ENCODE data around the gene MS4A14. TPM values are rescaled to one million over a fixed set of nuclear protein-coding genes. Genes with fewer than 3 reads are reported as not detected.
"Not testable (repeated sequence)": the region's sequence is repeated elsewhere in the genome, so short reads cannot be mapped to it uniquely, and the experiment has no call there.

MS4A14 gene
- total and polyA plus RNA-seq, 9 of the 15 experiments (the other 6 are each of a cell fraction or from before 2014, with no cell fraction given), result not detected

- peak; percentile 72 to 76 (median 76) for TF ChIP-seq CTCF (IDR thresholded peaks at IDR 0.05 in 2 of 3, conservative IDR thresholded peaks at IDR 0.05 in 1 of 3; ENCODE audit: insufficient read depth in 2 of 3, low read depth in 1 of 3, low read length in 3 of 3)
- TF ChIP-seq HNRNPUL1 (IDR thresholded peaks at IDR 0.05; ENCODE audit: low read length), result no peak
- no peak for TF ChIP-seq RUNX1 (IDR thresholded peaks at IDR 0.05; ENCODE audit: low read depth)
- TF ChIP-seq ARID2 (IDR thresholded peaks at IDR 0.05), result no peak
- no peak for TF ChIP-seq SAFB2 (IDR thresholded peaks at IDR 0.05; ENCODE audit: borderline replicate concordance, low read depth, low read length, severe bottlenecking)
- no peak for TF ChIP-seq KDM5B (IDR thresholded peaks at IDR 0.05; ENCODE audit: insufficient replicate concordance, low read depth, low read length)
Measured at GRCh38 chr11:60363542-60364470, 32.5 kb upstream of the MS4A14 start (continued).

- ATAC-seq; H3K79me2 ChIP-seq (ENCODE audit: control insufficient read depth, insufficient read depth, low read length); POLR2A ChIA-PET; intact Hi-C loops (cut with micrococcal nuclease); FAIRE-seq; H3K4me1 ChIP-seq (replicated peaks in 1 of 2; ENCODE audit: control insufficient read depth in 2 of 2, insufficient read depth in 2 of 2, low read length in 2 of 2); H3K27ac ChIP-seq (ENCODE audit: extremely low read depth, low read depth, low read length); H3K9ac ChIP-seq (ENCODE audit: insufficient read depth in 1 of 2, low read depth in 2 of 2, low read length in 2 of 2); in situ Hi-C loops (cut with MboI); BruUV-seq (replicated peaks); H3K4me2 ChIP-seq (ENCODE audit: insufficient read depth, low read length); DNase-seq (ENCODE audit: extremely low read depth in 1 of 4, low spot score in 3 of 4); H3K4me3 ChIP-seq; H4K20me1 ChIP-seq (replicated peaks; ENCODE audit: control insufficient read depth, insufficient read depth, low read length); H2AFZ ChIP-seq (ENCODE audit: low read depth, low read length); H3K9me1 ChIP-seq (ENCODE audit: control insufficient read depth, insufficient read depth, low read length); H3K36me3 ChIP-seq (ENCODE audit: control insufficient read depth, insufficient read depth, low read length); H3K9me3 ChIP-seq (replicated peaks; ENCODE audit: control insufficient read depth, insufficient read depth, low read depth, low read length); CTCF ChIA-PET (ENCODE audit: low intra/inter-chr PET ratio): not testable (repeated sequence)
- WGBS (ENCODE audit: insufficient coverage, low coverage, missing lambda C conversion rate), result 2% methylated on average over 15 of the region's 15 CpGs
- H3K27me3 ChIP-seq (ENCODE audit: control insufficient read depth in 2 of 2, insufficient read depth in 2 of 2, low read length in 2 of 2), result peaks cover 0 to 13% of the 10 kb centered on the region in 2 experiments; a peak in 2 of 5 replicates
Measured at GRCh38 chr11:60366262-60366904, 29.9 kb upstream of the MS4A14 start.

All from K562 (cell line).